Skeletal muscle cell (primary cell): ENCODE data around the gene BTN1A1.
A peak's percentile ranks its signal among the peaks of the same experiment; 100 is the strongest.
"Not testable (repeated sequence)": the region's sequence is repeated elsewhere in the genome, so short reads cannot be mapped to it uniquely, and the experiment has no call there.

Source experiments
- DNase-seq: peaks from one replicate; pipeline ENCODE4 v3.0.0-alpha.2; 2010; ENCODE audit warnings: low read depth
- H3K4me3 ChIP-seq: 2 replicates; pipeline ENCODE4 v1.5.1; 2011; ENCODE audit warnings: low read depth, mild to moderate bottlenecking, control low read depth, low read length, moderate library complexity

BTN1A1 gene

DNA sequence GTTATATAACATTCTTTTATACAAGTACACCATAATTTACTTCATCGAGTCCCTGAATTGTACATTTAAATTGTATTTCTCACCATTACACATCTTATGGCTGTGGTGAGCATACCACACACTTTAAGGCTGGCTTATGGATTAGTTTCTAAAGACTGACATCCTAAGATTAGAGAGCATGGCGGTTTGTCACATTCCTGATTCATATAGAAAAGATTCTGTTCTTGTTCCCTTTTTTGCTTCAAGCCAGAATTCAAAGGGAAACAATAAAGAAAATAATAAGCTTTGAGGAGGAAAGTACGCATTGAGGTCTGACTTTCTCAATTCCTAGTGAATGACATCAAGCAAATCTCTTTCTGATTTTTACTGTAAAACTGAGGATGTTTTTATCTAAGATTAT, 2.5 kb downstream of the BTN1A1 start:
- H3K4me3 ChIP-seq: no peak overlapping the region
- DNase-seq: no peak

DNA sequence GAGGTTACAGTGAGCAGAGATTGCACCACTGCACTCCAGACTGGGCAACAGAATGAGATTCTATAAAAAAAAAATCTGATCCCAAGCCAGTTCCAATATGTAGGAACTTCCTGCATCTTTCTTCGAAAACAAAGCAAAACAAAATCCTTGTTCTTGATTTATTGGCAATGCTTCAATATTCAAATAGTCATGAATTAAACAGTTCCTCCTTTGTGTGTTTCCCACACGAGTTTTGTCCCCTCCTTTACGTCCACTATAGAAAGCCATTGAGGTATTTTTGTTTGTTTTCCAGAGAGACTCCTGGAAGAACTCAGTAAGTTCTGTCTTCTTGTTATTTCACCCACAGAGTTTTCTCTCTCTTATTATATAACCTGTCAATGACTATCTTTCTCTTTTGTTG, 7.6 kb downstream of the BTN1A1 start:
- no peak for DNase-seq
- no peak overlapping the region for H3K4me3 ChIP-seq

DNA sequence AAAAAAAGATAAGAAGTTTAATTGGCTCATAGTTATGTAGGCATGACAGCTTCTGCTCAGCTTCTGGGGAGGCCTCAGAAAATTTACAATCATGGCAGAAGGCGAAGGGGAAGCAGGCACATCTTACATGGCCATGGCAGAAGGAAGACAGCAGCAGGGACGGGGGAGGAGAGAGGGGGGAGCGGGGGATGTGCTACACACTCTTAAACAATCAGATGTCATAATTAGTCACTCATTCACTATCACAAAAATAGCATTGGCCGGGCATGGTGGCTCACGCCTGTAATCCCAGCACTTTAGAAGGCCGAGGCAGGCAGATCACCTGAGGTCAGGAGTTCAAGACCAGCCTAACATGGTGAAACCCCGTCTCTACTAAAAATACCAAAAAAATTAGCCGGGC, 10.9 kb downstream of the BTN1A1 start:
- DNase-seq, H3K4me3 ChIP-seq: not testable (repeated sequence)

DNA sequence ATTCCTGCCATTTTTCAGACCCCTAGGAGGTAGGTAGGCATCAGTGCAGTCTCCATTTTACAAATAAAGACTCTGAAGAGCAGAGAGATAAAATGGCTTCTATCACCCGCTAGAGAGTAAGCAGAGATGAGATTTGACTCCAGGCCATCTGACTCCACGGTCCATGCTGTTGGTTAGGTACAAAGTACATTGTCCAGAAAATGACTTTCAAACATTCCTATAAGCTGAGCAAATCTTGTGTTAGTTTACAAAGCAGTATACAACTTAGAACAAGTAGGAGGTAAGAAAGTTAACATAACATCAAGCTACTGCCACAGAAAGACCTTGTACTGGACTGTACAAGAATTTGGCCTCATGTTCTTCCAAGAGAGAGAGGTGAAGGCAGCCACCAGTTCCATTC, 14.9 kb downstream of the BTN1A1 start:
- DNase-seq: no peak
- H3K4me3 ChIP-seq: no peak overlapping the region

DNA sequence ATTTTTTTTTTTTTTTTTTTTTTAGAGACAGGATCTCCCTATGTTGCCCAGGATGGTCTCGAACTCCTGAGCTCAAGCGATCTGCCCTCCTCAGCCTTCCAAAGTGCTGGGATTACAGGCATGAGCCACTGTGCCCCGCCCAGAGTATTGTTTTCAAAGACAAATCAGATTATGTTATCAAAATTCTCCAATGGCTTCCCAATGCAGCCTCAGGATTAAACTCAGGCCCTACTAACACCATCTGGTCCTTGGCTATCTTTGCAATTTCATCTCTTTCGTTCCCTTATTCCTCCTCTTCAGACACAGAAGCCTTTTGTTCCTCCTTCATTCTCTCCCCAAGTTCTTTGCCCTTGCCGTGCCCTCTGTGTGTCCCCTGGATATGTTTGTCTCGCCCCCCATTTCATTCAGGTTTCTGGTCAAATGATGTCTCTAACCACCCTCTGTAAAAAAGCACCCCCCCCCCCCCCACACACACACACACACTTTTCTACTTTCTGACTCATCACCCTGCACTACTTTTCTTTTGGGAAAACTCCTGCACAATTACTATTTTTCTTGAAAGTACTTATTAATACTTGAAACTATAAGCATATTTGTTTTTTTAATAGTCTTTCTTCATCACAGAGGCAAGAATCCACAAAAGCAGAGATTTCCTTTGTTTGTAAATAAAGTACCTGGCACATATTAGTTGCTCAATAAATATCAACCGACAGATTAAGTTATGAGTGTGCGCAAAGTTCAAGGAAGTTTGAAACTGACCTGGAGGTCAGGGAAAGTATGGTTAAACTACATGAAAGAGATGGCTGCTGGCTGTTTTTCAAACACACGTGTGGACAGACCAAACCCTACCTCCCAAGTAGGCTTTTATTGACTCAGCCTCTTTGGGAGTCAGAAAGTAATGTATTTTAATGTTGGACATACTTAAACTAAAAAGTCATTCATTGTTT, 16.7 kb downstream of the BTN1A1 start:
- no peak overlapping the region for H3K4me3 ChIP-seq
- DNase-seq: no peak

DNA sequence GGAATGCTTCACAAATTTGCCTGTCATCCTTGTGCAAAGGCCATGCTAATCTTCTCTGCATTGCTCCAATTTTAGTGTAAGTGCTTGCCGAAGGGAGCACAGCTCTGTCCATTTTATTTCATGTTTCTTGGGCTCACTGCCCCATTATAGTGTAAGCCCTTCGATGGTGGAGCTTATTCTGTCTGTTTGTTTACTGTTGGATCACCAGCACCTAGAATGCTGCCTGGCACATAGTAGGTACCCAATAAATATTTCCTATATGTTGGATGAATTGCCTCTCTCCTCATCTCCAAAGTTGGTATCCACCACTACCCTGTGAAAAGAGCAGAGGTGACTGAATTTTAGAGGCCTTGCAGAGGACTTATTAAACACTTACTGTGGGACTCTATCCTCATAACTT, 19.3 kb downstream of the BTN1A1 start:
- H3K4me3 ChIP-seq: no peak overlapping the region
- no peak for DNase-seq

DNA sequence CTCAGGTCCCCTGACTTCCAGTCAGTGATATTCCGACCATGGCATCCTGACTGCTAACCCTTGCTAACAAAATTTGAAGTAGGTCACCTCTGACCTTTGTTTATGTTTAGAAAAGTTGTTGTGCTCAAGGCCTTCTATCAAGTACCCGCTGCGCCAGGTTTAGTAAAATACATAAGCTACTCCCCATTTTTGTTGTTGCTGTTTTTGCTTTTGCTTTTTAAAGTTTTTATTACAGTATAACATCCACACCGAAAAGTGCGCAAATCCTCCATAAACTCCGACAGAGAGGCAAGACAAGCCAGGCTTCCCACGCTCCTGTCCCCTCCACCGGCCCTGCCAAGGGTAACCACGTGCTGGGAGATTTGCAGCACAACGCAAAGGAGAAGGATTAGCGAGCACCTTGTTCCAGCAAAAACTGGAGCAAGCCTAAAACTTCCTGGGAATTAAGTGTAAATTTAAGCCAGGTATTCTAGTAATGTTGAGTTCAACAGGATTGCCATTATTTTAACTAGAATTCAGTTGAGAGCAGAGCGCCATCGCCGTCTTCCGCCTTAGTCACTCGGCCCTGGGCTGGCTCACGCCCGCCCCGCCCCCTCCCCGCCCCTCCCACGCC, 20.2 kb downstream of the BTN1A1 start:
- peak overlapping the region; percentile 36 for H3K4me3 ChIP-seq
- DNase-seq: no peak

DNA sequence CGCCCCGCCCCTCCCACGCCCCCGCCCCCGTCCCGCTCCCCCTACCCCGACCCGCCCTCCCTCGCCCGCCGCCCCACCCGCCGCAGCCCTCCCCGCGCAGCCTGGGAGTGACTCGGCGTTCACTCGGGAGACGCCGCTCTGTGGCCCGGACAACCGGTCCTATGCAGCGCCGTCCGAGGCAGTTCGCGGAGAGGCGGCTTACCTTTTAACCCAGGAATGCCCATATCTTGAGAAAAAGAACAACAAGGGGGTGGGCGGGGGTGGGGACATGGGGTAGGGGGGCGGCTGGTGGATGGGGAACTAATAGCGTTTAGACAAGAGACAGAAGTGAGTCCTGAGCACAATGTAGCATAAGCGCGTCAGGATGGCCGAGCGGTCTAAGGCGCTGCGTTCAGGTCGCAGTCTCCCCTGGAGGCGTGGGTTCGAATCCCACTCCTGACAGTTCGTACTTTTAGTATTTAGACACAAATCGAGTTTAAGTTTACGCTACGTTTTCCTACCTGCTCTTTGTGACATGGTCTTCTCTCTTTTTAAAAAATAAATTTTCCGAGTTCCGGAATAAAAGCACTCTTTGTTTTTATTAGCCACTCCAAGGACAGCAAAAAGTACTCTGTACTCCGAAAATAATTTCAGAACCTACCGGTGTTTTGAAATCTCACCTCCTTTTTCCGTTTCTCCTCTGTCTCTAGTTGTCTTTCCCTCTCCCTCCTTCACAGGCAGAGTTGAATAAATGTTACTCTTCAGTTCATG, 20.9 kb downstream of the BTN1A1 start:
- DNase-seq: no peak
- peak overlapping the region; percentile 50 for H3K4me3 ChIP-seq

DNA sequence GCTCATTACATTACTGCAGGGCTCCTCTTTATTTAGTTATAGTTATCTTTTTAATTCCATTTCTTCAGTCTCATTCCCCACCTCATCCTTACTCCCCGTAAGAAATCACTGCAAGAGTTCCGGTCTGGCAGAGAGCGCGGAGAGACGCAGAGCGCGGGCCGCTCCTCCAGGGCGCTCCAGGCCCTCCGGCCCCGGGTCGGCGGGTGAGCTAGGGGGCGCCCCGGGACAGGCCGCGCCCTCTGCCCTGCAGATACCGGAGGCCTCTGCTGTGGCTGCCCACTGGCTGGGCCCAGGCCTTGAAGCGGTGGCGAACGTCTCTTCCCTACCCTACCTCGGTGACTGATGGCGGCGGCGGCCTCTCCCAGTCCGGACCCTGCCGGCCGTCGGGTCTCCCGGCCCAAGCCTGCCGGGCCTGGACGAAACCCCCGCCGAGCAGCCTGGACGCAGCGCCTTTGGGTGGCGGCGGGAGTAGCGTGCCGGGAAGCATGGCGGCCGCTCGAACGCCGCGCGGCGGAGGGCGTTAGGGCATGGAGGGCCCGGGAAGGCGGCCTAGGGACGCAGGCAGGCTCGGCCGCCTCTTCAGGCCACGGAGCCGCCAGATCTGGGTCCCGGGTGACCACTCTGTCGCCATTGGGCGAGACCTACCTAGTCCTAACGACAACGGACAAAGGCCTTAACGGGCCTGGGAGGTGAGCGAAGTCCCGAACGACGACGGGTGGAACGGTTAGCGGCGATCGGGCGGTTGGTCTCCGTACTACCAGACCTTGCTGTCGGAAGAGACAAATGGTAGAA, 21.7 kb downstream of the BTN1A1 start:
- H3K4me3 ChIP-seq: peak overlapping the region; percentile 50
- no peak for DNase-seq

DNA sequence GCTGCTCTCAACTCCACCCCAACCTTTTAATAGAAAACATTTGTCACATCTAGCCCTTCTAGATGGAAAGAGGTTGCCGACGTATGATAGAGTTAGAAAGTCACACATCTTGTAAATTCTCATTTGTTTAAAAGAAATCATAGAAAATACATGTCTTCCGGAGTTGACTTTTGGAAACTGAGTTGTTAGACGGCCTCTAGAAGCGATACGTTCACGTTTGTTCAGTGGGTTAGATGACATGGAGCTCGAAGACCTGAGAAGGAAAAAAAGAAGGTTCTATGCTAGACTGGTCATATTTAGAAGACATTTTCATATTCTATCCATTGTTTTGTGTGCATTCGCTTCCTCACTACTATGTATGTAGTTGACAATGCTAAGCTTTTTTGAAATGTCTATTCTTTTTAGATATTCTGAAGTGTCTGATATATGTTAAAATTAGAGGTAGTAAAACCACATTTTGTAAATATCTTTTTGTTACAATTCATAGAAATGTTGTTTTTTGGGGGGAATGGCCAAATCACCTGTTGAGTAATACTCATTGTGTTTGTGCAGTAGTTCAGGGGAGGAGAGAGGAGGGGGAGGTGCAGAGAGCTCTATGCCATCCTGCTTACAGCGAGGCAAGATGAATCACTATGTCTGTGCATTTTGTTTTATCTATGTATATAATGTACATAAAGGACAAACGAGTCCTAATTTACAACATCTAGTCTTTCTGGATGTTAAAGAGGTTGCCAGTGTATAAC, 22.6 kb downstream of the BTN1A1 start:
- DNase-seq: not testable (repeated sequence)
- peak overlapping the region; percentile 50 for H3K4me3 ChIP-seq

DNA sequence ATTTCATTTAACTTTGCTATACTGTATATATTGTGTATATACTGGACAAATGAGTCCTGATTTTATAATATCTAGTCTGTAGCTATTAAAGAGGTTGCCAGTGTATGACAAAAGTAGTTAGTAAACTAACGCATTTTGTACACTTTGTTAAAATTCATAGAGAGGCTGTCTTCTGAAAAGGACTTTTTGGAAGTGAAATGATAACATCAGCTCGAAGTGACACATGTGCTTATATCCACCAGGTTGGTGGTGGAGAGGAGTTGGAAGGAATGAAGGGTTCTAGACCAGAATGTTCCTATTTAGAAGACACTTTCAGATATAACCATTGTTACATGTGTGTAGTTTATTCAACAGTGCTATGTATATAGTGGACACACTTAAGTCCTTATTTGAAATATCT, 24.2 kb downstream of the BTN1A1 start:
- DNase-seq, H3K4me3 ChIP-seq: not testable (repeated sequence)

DNA sequence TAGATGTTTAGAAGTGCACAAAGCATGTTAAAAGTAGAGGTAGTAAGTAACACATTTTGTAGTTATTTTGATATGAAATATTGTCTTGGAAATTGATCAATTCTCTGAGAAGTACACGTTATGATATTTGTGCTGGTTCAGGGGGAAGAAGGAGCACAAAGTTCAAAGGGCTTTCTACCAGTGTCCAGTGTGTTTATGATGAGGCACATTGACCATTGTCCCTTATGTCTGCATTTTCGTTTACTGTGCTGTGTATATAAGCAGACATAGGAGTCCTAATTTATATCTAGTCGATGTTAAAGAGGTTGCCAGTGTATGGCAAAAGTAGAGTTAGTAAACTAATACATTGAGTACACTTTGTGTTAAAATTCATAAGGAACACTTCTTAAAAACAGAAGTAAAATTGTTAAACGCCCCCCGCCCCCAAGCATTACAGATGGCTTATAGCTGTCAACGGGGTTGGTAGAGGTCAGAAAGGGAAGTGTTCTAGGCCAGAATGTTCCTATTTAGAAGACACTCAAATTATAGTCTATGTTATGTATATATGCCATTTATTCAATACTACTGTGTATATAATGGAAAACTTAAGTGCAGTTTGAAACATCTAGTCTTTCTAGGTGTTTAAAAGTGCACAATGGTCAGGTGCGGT, 24.7 kb downstream of the BTN1A1 start:
- DNase-seq: no peak
- H3K4me3 ChIP-seq: no peak overlapping the region

DNA sequence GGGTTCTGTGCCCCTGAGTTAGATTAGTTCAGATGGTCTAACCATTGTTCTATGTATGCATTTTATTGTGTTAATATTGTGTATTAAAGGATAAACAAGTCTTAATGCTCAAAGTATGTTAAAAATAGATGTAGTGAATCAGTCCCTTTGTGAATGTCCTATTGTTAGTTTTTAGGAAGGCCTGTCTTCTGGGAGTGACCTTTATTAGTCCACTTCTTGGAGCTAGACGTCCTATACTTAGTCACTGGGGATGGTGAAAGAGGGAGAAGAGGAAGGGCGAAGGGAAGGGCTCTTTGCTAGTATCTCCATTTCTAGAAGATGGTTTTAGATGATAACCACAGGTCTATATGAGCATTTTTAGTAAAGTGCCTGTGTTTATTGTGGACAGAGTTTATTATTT, 25.7 kb downstream of the BTN1A1 start:
- no peak for DNase-seq
- H3K4me3 ChIP-seq: no peak overlapping the region

DNA sequence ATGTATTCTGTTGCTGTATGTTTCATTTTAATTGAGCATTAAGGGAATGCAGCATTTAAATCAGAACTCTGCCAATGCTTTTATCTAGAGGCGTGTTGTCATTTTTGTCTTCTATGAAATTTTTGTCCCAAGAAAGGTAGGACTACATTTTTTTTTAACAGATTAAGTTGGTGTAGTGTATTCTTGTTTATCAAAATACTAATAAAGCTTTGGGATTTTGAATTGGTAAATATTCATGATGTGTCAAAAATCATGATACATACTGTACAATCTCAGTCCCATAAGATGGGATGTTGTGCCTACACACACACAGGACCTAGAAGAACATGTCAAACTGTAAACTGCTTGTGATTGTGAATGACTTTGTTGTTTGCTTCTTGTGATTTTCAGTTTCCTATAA, 26.8 kb downstream of the BTN1A1 start:
- no peak for DNase-seq

DNA sequence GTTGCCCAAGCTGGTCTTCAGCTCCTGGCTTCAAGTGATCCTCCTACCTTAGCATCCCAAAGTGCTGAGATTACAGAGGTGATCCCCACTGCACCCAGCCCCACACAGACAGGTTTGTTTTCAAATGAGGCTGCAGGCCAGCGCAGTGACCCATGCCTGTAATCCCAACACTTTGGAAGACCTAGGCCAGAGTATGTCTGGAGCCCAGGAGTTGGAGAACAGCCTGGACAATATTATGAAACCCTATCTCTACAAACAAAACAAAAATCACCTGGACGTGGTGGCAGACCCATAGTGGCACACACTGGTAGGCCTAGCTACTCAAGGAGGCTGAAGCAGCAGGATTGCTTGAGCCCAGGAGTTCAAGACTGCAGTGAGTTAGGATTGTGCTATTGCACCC, 30.1 kb downstream of the BTN1A1 start:
- H3K4me3 ChIP-seq: no peak overlapping the region
- no peak for DNase-seq

More for the DNA sequence above, 26.8 kb downstream of the BTN1A1 start:
- no peak overlapping the region for H3K4me3 ChIP-seq

DNA sequence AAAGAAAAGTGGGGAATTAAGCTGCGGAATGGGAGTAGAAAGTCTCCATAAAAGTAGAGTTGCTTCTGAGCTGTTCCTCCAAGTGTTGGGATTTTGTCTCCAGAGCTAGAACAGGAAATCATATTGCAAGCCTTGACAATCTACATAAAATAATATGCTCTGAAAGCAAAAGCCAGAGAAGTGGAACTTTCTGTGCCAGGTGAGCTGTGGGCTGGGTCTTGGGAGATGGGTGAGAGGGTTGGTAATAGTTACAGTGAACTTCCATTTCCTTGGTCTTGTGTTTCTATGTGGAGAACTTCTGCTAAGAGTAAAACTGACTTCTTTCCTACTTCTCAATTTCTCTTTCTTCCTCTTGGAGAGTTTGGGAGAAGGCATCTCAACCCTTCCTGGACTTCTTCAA, 31.8 kb downstream of the BTN1A1 start:
- H3K4me3 ChIP-seq: no peak overlapping the region

DNA sequence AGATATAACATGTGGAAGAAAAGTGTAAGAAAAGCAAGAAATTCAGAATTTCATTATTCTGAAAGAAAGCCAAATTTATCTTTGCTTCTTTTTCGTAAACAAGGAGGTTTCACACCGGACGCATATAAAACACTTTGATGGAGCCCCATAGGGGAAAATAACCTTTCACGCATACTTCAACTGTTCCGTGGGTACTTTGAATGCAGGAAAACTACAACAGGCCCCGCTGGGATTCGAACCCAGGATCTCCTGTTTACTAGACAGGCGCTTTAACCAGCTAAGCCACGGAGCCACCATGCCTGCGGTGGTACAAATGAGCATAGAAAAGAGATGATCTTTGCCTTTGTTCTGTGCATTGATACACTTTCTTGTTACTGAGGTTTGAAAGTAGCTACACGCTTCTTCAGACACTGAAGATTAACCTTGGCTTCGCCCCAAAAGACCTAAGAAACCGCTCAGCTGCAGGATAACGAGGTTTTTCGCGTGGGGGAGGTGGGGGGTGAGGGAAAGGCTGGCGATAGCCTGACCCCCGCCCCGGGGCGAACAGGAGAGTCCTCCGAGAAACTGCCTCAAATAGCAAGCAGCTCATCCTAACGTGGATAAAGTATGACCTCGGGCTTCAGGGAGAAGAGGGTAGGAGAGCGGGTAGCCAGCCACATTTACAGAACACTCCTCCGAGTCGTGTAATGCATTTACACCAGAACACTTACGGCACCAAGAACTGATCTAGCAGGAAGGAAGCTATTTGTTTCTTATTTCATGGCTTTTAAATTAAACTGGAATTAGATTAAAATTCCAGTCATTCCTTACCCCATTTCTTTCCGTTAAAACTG, 32.8 kb downstream of the BTN1A1 start:
- no peak for DNase-seq
- H3K4me3 ChIP-seq: peak overlapping the region; percentile 67

More for the DNA sequence above, 31.8 kb downstream of the BTN1A1 start:
- DNase-seq: no peak
